Neutrophil (primary cell): ENCODE measurements around the gene HEY2.

Experiments
- H3K27ac ChIP-seq: fragments of 200-600 bp; sonication (generic); 2 replicates; pipeline ENCODE4 v1.5.1; 2016; ENCODE audit warnings: mild to moderate bottlenecking, moderate library complexity
- H3K27me3 ChIP-seq: fragments of 200-600 bp; sonication (generic); 2 replicates; pipeline ENCODE4 v1.6.0; 2016; ENCODE audit warnings: mild to moderate bottlenecking
- H3K36me3 ChIP-seq: fragments of 200-600 bp; sonication (generic); 2 replicates; pipeline ENCODE4 v1.5.1; 2017
- H3K4me1 ChIP-seq, 2 experiments: fragments of 200-600 bp in 1 of 2; sonication (generic) in 1 of 2; 1 replicate in 1 of 2; 2 replicates in 1 of 2; pipeline versions ENCODE4 v1.5.1 to v1.6.1; 2013 to 2016; ENCODE audit warnings: low read depth in 1 of 2, low read length in 1 of 2, mild to moderate bottlenecking in 1 of 2, moderate library complexity in 1 of 2; ENCODE audit not compliant: control insufficient read depth in 1 of 2, insufficient read depth in 1 of 2
- H3K4me3 ChIP-seq, 2 experiments: fragments of 200-600 bp in 1 of 2; sonication (generic) in 1 of 2; 1 replicate in 1 of 2; 2 replicates in 1 of 2; pipeline ENCODE4 v1.5.1; 2013 to 2016; ENCODE audit warnings: low read depth in 1 of 2, low read length in 1 of 2, mild to moderate bottlenecking in 1 of 2, moderate library complexity in 1 of 2
- H3K9me3 ChIP-seq: fragments of 200-600 bp; sonication (generic); 2 replicates; pipeline ENCODE4 v1.5.1; 2016
- CTCF ChIP-seq: fragments of 200-600 bp; sonication (generic); IDR thresholded peaks from 2 replicates; pipeline ENCODE4 v1.5.1; 2016; ENCODE audit warnings: antibody characterized with exemption

HEY2 gene

GRCh38 chr6:125727216-125727615, 22.2 kb upstream of the HEY2 start:
- no peak for TF ChIP-seq CTCF
- Histone ChIP-seq H3K36me3 (no peaks in the 10 kb centered on the region), H3K27me3 (peaks cover 75% of the 10 kb centered on the region), H3K4me1 (no peaks in the 10 kb centered on the region), H3K4me3 (no peak overlapping the region), H3K9me3 (no peaks in the 10 kb centered on the region), H3K27ac (no peak overlapping the region)

GRCh38 chr6:125728739-125729138, 20.7 kb upstream of the HEY2 start:
- Histone ChIP-seq H3K9me3 (no peaks in the 10 kb centered on the region), H3K4me3 (no peak overlapping the region), H3K4me1 (no peaks in the 10 kb centered on the region), H3K27me3 (peaks cover 74% of the 10 kb centered on the region), H3K36me3 (no peaks in the 10 kb centered on the region), H3K27ac (no peak overlapping the region)
- no peak for TF ChIP-seq CTCF

- Histone ChIP-seq H3K9me3 (no peaks in the 10 kb centered on the region), H3K4me1 (no peaks in the 10 kb centered on the region), H3K27ac (no peak overlapping the region), H3K4me3 (no peak overlapping the region), H3K36me3 (no peaks in the 10 kb centered on the region), H3K27me3 (peaks cover 87% of the 10 kb centered on the region)
- no peak for TF ChIP-seq CTCF
Observed at GRCh38 chr6:125729983-125730382, 19.4 kb upstream of the HEY2 start.

- no peaks in the 10 kb centered on the region for H3K9me3 ChIP-seq
- no peak overlapping the region for H3K4me3 ChIP-seq
- H3K36me3 ChIP-seq: no peaks in the 10 kb centered on the region
- peaks cover 96% of the 10 kb centered on the region for H3K27me3 ChIP-seq
- H3K4me1 ChIP-seq: no peaks in the 10 kb centered on the region
- no peak for TF ChIP-seq CTCF
- no peak overlapping the region for H3K27ac ChIP-seq
Observed at GRCh38 chr6:125732398-125732797, 17.0 kb upstream of the HEY2 start.

- Histone ChIP-seq H3K27ac (no peak overlapping the region), H3K36me3 (no peaks in the 10 kb centered on the region), H3K4me3 (no peak overlapping the region), H3K4me1 (no peaks in the 10 kb centered on the region), H3K27me3 (peaks cover 96% of the 10 kb centered on the region), H3K9me3 (no peaks in the 10 kb centered on the region)
- TF ChIP-seq CTCF: no peak
Observed at GRCh38 chr6:125733516-125734300, 15.7 kb upstream of the HEY2 start.
